DMS114 treated with DMSO at 0.1 percent for 48 hours (cell line): Measurements from ENCODE around the gene YTHDC1.
"Not testable (repeated sequence)": the region's sequence is repeated elsewhere in the genome, so short reads cannot be mapped to it uniquely, and the experiment has no call there.

Experiments used
- DNase-seq: peaks from one replicate; lab custom pipeline; 2025; ENCODE audit not compliant: unreplicated experiment; lab: John Stamatoyannopoulos, UW

YTHDC1 gene

GRCh38 chr4:68297137-68297536 is 52.8 kb downstream of the YTHDC1 start:
- no peak for DNase-seq

- no peak for DNase-seq
These were observed 58.6 kb downstream of the YTHDC1 start for GRCh38 chr4:68291256-68291655.

- DNase-seq, result no peak
These were observed 61.5 kb downstream of the YTHDC1 start for GRCh38 chr4:68288393-68288740.

GRCh38 chr4:68287704-68288392 is 62.0 kb downstream of the YTHDC1 start:
- DNase-seq, result no peak

GRCh38 chr4:68283714-68284113 is 66.2 kb downstream of the YTHDC1 start:
- DNase-seq, result no peak

GRCh38 chr4:68283095-68283494 is 66.8 kb downstream of the YTHDC1 start:
- DNase-seq, result no peak

- DNase-seq, result not testable (repeated sequence)
These were observed 67.8 kb downstream of the YTHDC1 start for GRCh38 chr4:68281796-68282740.

- no peak for DNase-seq
These were observed 71.9 kb downstream of the YTHDC1 start for GRCh38 chr4:68278029-68278428.

GRCh38 chr4:68277627-68278026 is 72.3 kb downstream of the YTHDC1 start:
- no peak for DNase-seq

GRCh38 chr4:68272860-68273259 is 77.0 kb downstream of the YTHDC1 start:
- DNase-seq, result no peak

- no peak for DNase-seq
These were observed 77.5 kb downstream of the YTHDC1 start for GRCh38 chr4:68272380-68272779.

GRCh38 chr4:68271851-68272357 is 78.0 kb downstream of the YTHDC1 start:
- peak; percentile 35 for DNase-seq

GRCh38 chr4:68267433-68267944 is 82.4 kb downstream of the YTHDC1 start:
- no peak for DNase-seq

- DNase-seq, result no peak
These were observed 84.9 kb downstream of the YTHDC1 start for GRCh38 chr4:68264875-68265565.
